ENCODE results near the gene TTN.

TTN gene

DNA sequence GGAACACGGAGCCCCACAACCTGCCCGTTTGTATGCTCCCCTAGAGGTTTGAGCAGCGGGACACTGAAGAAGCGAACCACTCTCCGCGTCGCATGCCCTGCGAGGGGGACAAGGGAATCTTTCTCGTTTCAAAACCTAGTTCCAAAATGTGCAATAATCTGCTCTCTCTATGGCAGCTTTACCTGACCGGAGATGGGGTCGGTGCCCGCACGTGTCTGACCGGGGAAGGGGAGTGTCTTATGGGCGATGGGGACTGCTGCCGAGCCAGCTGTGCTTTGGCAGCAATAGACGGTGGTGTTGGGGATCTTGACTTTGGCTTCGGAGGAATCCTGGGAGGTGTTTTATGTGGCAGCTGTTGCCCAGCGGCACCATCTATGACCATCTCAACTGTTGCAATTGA, 7.9 kb downstream of the TTN start:
- Histone ChIP-seq H3F3A (ENCODE audit: low read depth) (no peaks in the 10 kb centered on the region), H3K27me3 (ENCODE audit: insufficient read depth, low read length, poor library complexity, severe bottlenecking) (no peaks in the 10 kb centered on the region), H3K79me2 (ENCODE audit: insufficient read depth, low read length) (no peaks in the 10 kb centered on the region), H3K4me1 (ENCODE audit: insufficient read depth, low read length, poor library complexity, severe bottlenecking) (peaks cover 10% of the 10 kb centered on the region), H3K36me3 (ENCODE audit: insufficient read depth, low read length) (no peaks in the 10 kb centered on the region), H3K9me2 (replicated peaks; ENCODE audit: low read depth, low read length) (no peaks in the 10 kb centered on the region), H4K20me1 (ENCODE audit: insufficient read depth, low read length, poor library complexity, severe bottlenecking) (no peaks in the 10 kb centered on the region), H3K9me3 (ENCODE audit: insufficient read depth, low read depth, low read length) (no peaks in the 10 kb centered on the region), H3K4me3 (ENCODE audit: low read length, poor library complexity, severe bottlenecking) (no peak overlapping the region), H3K4me2 (ENCODE audit: low read depth, low read length, poor library complexity, severe bottlenecking) (no peak overlapping the region), H3K9ac (ENCODE audit: low read depth, low read length, poor library complexity, severe bottlenecking) (no peak overlapping the region), H2AFZ (ENCODE audit: low read length) (no peak overlapping the region)
- no peak for TF ChIP-seq CTCF (conservative IDR thresholded peaks at IDR 0.05; ENCODE audit: low read length)
- TF ChIP-seq EZH2phosphoT487 (IDR thresholded peaks at IDR 0.05; ENCODE audit: borderline replicate concordance), result no peak

DNA sequence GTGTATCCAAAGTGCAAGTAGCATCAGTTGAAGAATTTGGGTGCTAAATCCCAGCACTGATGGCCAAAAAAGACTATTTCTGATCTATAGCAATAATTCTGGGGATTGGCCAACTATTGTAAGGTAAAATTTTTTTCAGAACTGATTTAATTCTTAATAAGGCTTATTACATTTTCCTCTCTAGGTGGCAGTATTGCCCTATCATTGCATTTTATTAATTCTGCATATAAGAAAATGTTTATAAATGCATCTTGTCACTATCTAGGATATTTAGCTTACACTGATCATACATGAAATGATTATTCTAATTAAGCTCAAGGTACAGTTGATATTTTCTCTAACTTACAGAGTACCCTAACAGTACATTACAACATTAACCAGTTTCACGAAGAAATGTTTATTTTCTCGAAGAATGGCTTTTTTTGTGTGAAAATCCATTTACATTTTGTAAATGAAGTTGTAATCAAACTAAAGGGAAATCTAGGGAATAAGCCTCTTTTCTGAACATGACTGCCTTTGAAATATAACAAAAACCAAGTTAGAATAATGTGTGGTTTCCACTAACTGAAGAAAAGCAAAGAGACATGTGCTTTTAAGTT, 11.0 kb downstream of the TTN start:
- Histone ChIP-seq H3F3A (ENCODE audit: low read depth) (no peaks in the 10 kb centered on the region), H3K9me3 (ENCODE audit: insufficient read depth, low read depth, low read length) (no peaks in the 10 kb centered on the region)

DNA sequence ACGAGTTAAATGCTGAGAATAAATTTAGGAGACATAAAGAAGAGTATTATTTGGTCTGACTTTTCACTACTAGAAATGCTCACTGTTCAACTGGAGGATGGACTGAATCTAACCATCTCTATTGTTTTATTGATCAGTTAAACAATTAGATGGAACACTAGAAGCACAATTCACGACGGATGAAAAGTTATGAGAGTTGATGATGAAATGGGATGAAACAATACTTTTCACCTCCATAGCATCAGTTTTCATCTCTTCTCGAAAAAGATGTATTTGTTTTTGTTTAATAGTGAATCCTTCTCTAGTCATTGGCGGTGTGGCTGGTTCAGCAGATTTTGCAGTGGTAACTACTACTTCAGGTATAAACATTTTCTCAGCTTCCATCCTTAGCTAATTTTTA, 19.3 kb downstream of the TTN start:
- Histone ChIP-seq H3K9ac (ENCODE audit: low read depth, low read length, poor library complexity, severe bottlenecking) (no peak overlapping the region), H3K9me2 (replicated peaks; ENCODE audit: low read depth, low read length) (no peaks in the 10 kb centered on the region), H3K36me3 (ENCODE audit: insufficient read depth, low read length) (no peaks in the 10 kb centered on the region), H3K27me3 (ENCODE audit: insufficient read depth, low read length, poor library complexity, severe bottlenecking) (no peaks in the 10 kb centered on the region), H3K4me2 (ENCODE audit: low read depth, low read length, poor library complexity, severe bottlenecking) (no peak overlapping the region), H3K79me2 (ENCODE audit: insufficient read depth, low read length) (no peaks in the 10 kb centered on the region), H3K4me3 (ENCODE audit: low read length, poor library complexity, severe bottlenecking) (no peak overlapping the region), H4K20me1 (ENCODE audit: insufficient read depth, low read length, poor library complexity, severe bottlenecking) (no peaks in the 10 kb centered on the region), H3F3A (ENCODE audit: low read depth) (no peaks in the 10 kb centered on the region), H3K4me1 (ENCODE audit: insufficient read depth, low read length, poor library complexity, severe bottlenecking) (no peaks in the 10 kb centered on the region), H2AFZ (ENCODE audit: low read length) (no peak overlapping the region), H3K9me3 (ENCODE audit: insufficient read depth, low read depth, low read length) (no peaks in the 10 kb centered on the region)
- TF ChIP-seq CTCF (conservative IDR thresholded peaks at IDR 0.05; ENCODE audit: low read length), result no peak
- no peak for TF ChIP-seq EZH2phosphoT487 (IDR thresholded peaks at IDR 0.05; ENCODE audit: borderline replicate concordance)

More for the DNA sequence above, 11.0 kb downstream of the TTN start:
- H3K9me2 ChIP-seq (replicated peaks; ENCODE audit: low read depth, low read length), result no peaks in the 10 kb centered on the region
- H3K79me2 ChIP-seq (ENCODE audit: insufficient read depth, low read length), result no peaks in the 10 kb centered on the region
- no peaks in the 10 kb centered on the region for H3K27me3 ChIP-seq (ENCODE audit: insufficient read depth, low read length, poor library complexity, severe bottlenecking)
- H4K20me1 ChIP-seq (ENCODE audit: insufficient read depth, low read length, poor library complexity, severe bottlenecking), result no peaks in the 10 kb centered on the region
- H3K4me3 ChIP-seq (ENCODE audit: low read length, poor library complexity, severe bottlenecking), result no peak overlapping the region
- H3K4me1 ChIP-seq (ENCODE audit: insufficient read depth, low read length, poor library complexity, severe bottlenecking), result peaks cover 5% of the 10 kb centered on the region
- no peak overlapping the region for H2AFZ ChIP-seq (ENCODE audit: low read length)
- H3K4me2 ChIP-seq (ENCODE audit: low read depth, low read length, poor library complexity, severe bottlenecking), result no peak overlapping the region
- H3K36me3 ChIP-seq (ENCODE audit: insufficient read depth, low read length), result no peaks in the 10 kb centered on the region
- no peak overlapping the region for H3K9ac ChIP-seq (ENCODE audit: low read depth, low read length, poor library complexity, severe bottlenecking)
- TF ChIP-seq EZH2phosphoT487 (IDR thresholded peaks at IDR 0.05; ENCODE audit: borderline replicate concordance) (no peak), CTCF (conservative IDR thresholded peaks at IDR 0.05; ENCODE audit: low read length) (peak; percentile 82)
